ENCODE data around the gene CCDC69. TPM values are rescaled to one million over a fixed set of nuclear protein-coding genes. Genes with fewer than 3 reads are reported as not detected.
A peak's percentile ranks its signal among the peaks of the same experiment; 100 is the strongest.
"Not testable (repeated sequence)": the region's sequence is repeated elsewhere in the genome, so short reads cannot be mapped to it uniquely, and the experiment has no call there.

CCDC69 gene
- total and polyA plus RNA-seq, 4 donors, result 9.8 to 70.7 (median 44.5) TPM

GRCh38 chr5:151258201-151258611, 34.3 kb upstream of the CCDC69 start:
- Histone ChIP-seq H3K4me1 (ENCODE audit: control insufficient read depth in 1 of 2, insufficient read depth in 2 of 2, low read length in 2 of 2) (peaks cover 0 to 4% of the 10 kb centered on the region in 2 donors), H3K27me3 (ENCODE audit: control insufficient read depth in 1 of 2, insufficient read depth in 2 of 2, low read length in 1 of 2) (no peaks in the 10 kb centered on the region), H3K36me3 (ENCODE audit: control insufficient read depth in 1 of 2, insufficient read depth in 2 of 2, low read length in 1 of 2) (no peaks in the 10 kb centered on the region), H3K27ac (ENCODE audit: low read depth in 1 of 2, low read length in 2 of 2) (no peak overlapping the region), H3K9me3 (ENCODE audit: control insufficient read depth, low read length) (no peaks in the 10 kb centered on the region), H3K4me3 (ENCODE audit: low read length in 2 of 2) (no peak overlapping the region)
- DNase-seq (no peak), ATAC-seq (ENCODE audit: low FRiP score) (no peak)
- intact Hi-C loops (cut with DNase I), result loop anchor here in 1 of 2 donors (10.0 kb wide), 1 partner anchor 517 kb away; the partner anchor contains the start of gene G3BP1
- WGBS, 2 donors, result 89 to 92% methylated on average over 7 of the region's 7 CpGs

- DNase-seq (peak in 1 of 2 donors; percentile 66), ATAC-seq (ENCODE audit: low FRiP score) (no peak)
- 83 to 90% methylated on average over 5 of the region's 5 CpGs for WGBS, 2 donors
Measured at GRCh38 chr5:151257731-151258181, 33.9 kb upstream of the CCDC69 start.

DNA sequence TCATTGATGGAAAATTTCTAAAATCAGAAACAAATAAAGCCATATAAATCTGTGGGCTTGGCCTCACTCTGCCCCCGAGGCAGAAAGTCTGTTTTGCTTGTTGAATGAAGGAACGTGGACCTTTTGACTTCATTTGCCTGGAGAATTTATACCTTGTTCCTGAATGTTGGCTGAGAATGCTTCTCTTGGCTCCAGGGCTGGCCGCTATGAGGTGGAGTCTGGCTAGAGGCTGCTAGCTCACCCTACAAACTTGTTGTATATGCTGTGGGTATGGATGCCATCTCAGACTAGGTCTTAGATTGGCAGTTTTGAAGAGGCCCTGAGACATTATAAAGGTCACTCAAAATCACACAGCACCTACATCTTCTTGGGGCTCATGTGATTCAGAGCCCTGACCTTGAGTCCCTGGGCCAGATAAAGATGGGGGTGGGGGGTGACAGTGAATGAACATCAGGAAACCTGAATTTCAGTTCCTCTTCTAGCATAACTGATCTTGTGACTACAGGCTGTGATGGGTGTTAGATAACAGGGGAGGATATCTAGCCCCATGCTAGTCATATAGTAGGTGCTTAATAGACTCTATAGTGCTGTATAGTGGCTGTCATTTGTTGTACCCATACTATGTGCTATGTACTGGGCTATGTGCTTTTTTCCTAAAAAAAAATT, 31.9 kb upstream of the CCDC69 start:
- 88 to 90% methylated on average over 3 of the region's 3 CpGs for WGBS, 2 donors
- no peaks in the 10 kb centered on the region for H3K9me3 ChIP-seq (ENCODE audit: control insufficient read depth, low read length)
- H3K27me3 ChIP-seq (ENCODE audit: control insufficient read depth in 1 of 2, insufficient read depth in 2 of 2, low read length in 1 of 2), result no peaks in the 10 kb centered on the region
- intact Hi-C loops (cut with DNase I), result loop anchor here in 1 of 2 donors (10.0 kb wide), 1 partner anchor 519 kb away; the partner anchor contains the start of gene G3BP1
- peaks cover 0 to 4% of the 10 kb centered on the region in 2 donors for H3K4me1 ChIP-seq (ENCODE audit: control insufficient read depth in 1 of 2, insufficient read depth in 2 of 2, low read length in 2 of 2)
- no peaks in the 10 kb centered on the region for H3K36me3 ChIP-seq (ENCODE audit: control insufficient read depth in 1 of 2, insufficient read depth in 2 of 2, low read length in 1 of 2)
- no peak overlapping the region for H3K4me3 ChIP-seq (ENCODE audit: low read length in 2 of 2)
- ATAC-seq (ENCODE audit: low FRiP score) (no peak), DNase-seq (no peak)
- no peak overlapping the region for H3K27ac ChIP-seq (ENCODE audit: low read depth in 1 of 2, low read length in 2 of 2)

More at GRCh38 chr5:151257731-151258181, 33.9 kb upstream of the CCDC69 start:
- intact Hi-C loops (cut with DNase I), result loop anchor here in 1 of 2 donors (10.0 kb wide), 1 partner anchor 517 kb away; the partner anchor contains the start of gene G3BP1
- Histone ChIP-seq H3K36me3 (ENCODE audit: control insufficient read depth in 1 of 2, insufficient read depth in 2 of 2, low read length in 1 of 2) (no peaks in the 10 kb centered on the region), H3K9me3 (ENCODE audit: control insufficient read depth, low read length) (no peaks in the 10 kb centered on the region), H3K4me1 (ENCODE audit: control insufficient read depth in 1 of 2, insufficient read depth in 2 of 2, low read length in 2 of 2) (peaks cover 0 to 4% of the 10 kb centered on the region in 2 donors), H3K4me3 (ENCODE audit: low read length in 2 of 2) (no peak overlapping the region), H3K27me3 (ENCODE audit: control insufficient read depth in 1 of 2, insufficient read depth in 2 of 2, low read length in 1 of 2) (no peaks in the 10 kb centered on the region), H3K27ac (ENCODE audit: low read depth in 1 of 2, low read length in 2 of 2) (no peak overlapping the region)

- H3K9me3 ChIP-seq (ENCODE audit: control insufficient read depth, low read length); H3K27me3 ChIP-seq (ENCODE audit: control insufficient read depth in 1 of 2, insufficient read depth in 2 of 2, low read length in 1 of 2); H3K27ac ChIP-seq (ENCODE audit: low read depth in 1 of 2, low read length in 2 of 2); H3K4me3 ChIP-seq (ENCODE audit: low read length in 2 of 2); H3K4me1 ChIP-seq (ENCODE audit: control insufficient read depth in 1 of 2, insufficient read depth in 2 of 2, low read length in 2 of 2); DNase-seq; ATAC-seq (ENCODE audit: low FRiP score); H3K36me3 ChIP-seq (ENCODE audit: control insufficient read depth in 1 of 2, insufficient read depth in 2 of 2, low read length in 1 of 2): not testable (repeated sequence)
- 97 to 98% methylated on average over 5 of the region's 5 CpGs for WGBS, 2 donors
- intact Hi-C loops (cut with DNase I), result loop anchor here in 1 of 2 donors (10.0 kb wide), 1 partner anchor 520 kb away; the partner anchor contains the start of gene G3BP1
Measured at GRCh38 chr5:151254990-151255389, 31.1 kb upstream of the CCDC69 start.

DNA sequence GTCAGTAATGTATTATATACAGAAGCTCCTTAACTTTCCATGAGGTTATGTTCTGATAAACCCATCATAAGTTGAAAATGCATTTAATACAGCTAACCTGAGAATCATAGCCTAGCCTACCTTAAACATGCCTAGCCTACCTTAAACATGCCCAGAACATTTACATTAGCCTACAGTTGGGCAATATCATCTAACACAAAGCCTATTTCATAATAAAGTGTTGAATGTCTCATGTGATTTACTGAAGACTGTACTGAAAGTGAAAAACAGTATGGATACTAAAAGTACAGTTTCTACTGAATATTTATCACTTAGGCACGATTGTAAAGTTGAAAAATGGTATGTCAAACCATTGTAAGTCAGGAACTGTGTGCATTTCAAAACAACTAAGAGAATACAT, 30.7 kb upstream of the CCDC69 start:
- H3K4me3 ChIP-seq (ENCODE audit: low read length in 2 of 2), result no peak overlapping the region

DNA sequence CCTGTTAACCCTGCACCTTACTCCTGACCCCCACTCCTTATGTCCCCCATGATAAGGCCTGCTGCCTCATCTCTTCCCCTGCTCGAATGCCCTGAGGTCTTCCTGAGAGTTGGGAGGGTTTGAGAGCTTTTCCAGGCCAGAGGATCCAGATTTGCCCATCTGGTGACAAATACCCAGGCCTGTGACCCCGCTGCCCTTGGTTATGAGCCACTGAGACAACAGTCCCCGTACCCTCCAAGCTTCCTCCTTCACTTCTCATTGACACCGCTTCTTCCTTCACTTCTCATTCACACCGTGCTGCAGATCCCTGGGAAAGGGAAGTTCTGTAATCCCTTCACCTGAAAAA, 29.7 kb upstream of the CCDC69 start:
- Histone ChIP-seq H3K9me3 (ENCODE audit: control insufficient read depth, low read length) (no peaks in the 10 kb centered on the region), H3K4me3 (ENCODE audit: low read length in 2 of 2) (peak overlapping the region; percentile 76 to 92), H3K4me1 (ENCODE audit: control insufficient read depth in 1 of 2, insufficient read depth in 2 of 2, low read length in 2 of 2) (peaks cover 0 to 4% of the 10 kb centered on the region in 2 donors), H3K27ac (ENCODE audit: low read depth in 1 of 2, low read length in 2 of 2) (no peak overlapping the region), H3K27me3 (ENCODE audit: control insufficient read depth in 1 of 2, insufficient read depth in 2 of 2, low read length in 1 of 2) (no peaks in the 10 kb centered on the region), H3K36me3 (ENCODE audit: control insufficient read depth in 1 of 2, insufficient read depth in 2 of 2, low read length in 1 of 2) (no peaks in the 10 kb centered on the region)
- no peak for ATAC-seq (ENCODE audit: low FRiP score)
- 22 to 36% methylated on average over 5 of the region's 5 CpGs for WGBS, 2 donors
- intact Hi-C loops (cut with DNase I), result loop anchor here in 1 of 2 donors (10.0 kb wide), 1 partner anchor 521 kb away; the partner anchor contains the start of gene G3BP1
- DNase-seq, result no peak

More for the DNA sequence above, 30.7 kb upstream of the CCDC69 start:
- Histone ChIP-seq H3K27me3 (ENCODE audit: control insufficient read depth in 1 of 2, insufficient read depth in 2 of 2, low read length in 1 of 2) (no peaks in the 10 kb centered on the region), H3K4me1 (ENCODE audit: control insufficient read depth in 1 of 2, insufficient read depth in 2 of 2, low read length in 2 of 2) (peaks cover 0 to 4% of the 10 kb centered on the region in 2 donors), H3K9me3 (ENCODE audit: control insufficient read depth, low read length) (no peaks in the 10 kb centered on the region), H3K36me3 (ENCODE audit: control insufficient read depth in 1 of 2, insufficient read depth in 2 of 2, low read length in 1 of 2) (no peaks in the 10 kb centered on the region), H3K27ac (ENCODE audit: low read depth in 1 of 2, low read length in 2 of 2) (no peak overlapping the region)
- DNase-seq, result no peak
- intact Hi-C loops (cut with DNase I), result loop anchor here in 1 of 2 donors (10.0 kb wide), 1 partner anchor 520 kb away; the partner anchor contains the start of gene G3BP1
- ATAC-seq (ENCODE audit: low FRiP score), result no peak
- 68 to 69% methylated on average over 1 of the region's 1 CpG for WGBS, 2 donors

- Histone ChIP-seq H3K4me1 (ENCODE audit: control insufficient read depth in 1 of 2, insufficient read depth in 2 of 2, low read length in 2 of 2) (peaks cover 0 to 4% of the 10 kb centered on the region in 2 donors), H3K27ac (ENCODE audit: low read depth in 1 of 2, low read length in 2 of 2) (peak within 1 kb of the TSS in 1 of 2 donors; percentile 50), H3K27me3 (ENCODE audit: control insufficient read depth in 1 of 2, insufficient read depth in 2 of 2, low read length in 1 of 2) (no peaks in the 10 kb centered on the region), H3K9me3 (ENCODE audit: control insufficient read depth, low read length) (no peaks in the 10 kb centered on the region), H3K4me3 (ENCODE audit: low read length in 2 of 2) (peak within 1 kb of the TSS; percentile 76 to 92), H3K36me3 (ENCODE audit: control insufficient read depth in 1 of 2, insufficient read depth in 2 of 2, low read length in 1 of 2) (no peaks in the 10 kb centered on the region)
- 1% methylated on average over 41 to 52 of the region's 52 CpGs for WGBS, 2 donors
- DNase-seq, result peak; percentile 99 to 100
- intact Hi-C loops (cut with DNase I), result loop anchor here in 1 of 2 donors (10.0 kb wide), 1 partner anchor 522 kb away; the partner anchor contains the start of gene G3BP1
- peak; percentile 97 for ATAC-seq (ENCODE audit: low FRiP score)
Measured at GRCh38 chr5:151252762-151253604, 29.1 kb upstream of the CCDC69 start, which contains the start of gene GM2A. TSS of gene GM2A (plus strand) at chr5:151253185. CDS start at chr5:151253217, 32 bp downstream.

DNA sequence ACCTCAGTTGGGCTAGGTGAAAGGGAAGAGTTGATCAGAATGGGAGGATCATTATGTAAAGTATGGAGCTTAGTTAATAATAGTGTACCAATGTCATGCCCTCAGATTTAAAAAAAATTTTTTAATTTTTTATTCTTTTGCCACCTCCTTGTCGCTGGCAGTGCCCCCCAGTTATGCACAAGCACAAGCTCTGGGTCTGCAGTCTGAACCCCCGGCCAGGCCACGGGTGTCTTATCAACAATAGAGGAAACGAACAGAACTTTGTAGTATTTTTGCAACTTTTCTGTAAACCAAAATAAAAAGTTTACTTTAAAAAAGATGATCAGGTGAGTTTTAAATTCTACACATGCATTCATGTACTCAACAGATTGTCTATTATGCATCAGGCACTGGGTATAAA, 27.7 kb upstream of the CCDC69 start:
- Histone ChIP-seq H3K27me3 (ENCODE audit: control insufficient read depth in 1 of 2, insufficient read depth in 2 of 2, low read length in 1 of 2) (no peaks in the 10 kb centered on the region), H3K36me3 (ENCODE audit: control insufficient read depth in 1 of 2, insufficient read depth in 2 of 2, low read length in 1 of 2) (no peaks in the 10 kb centered on the region), H3K9me3 (ENCODE audit: control insufficient read depth, low read length) (no peaks in the 10 kb centered on the region), H3K27ac (ENCODE audit: low read depth in 1 of 2, low read length in 2 of 2) (no peak overlapping the region), H3K4me3 (ENCODE audit: low read length in 2 of 2) (no peak overlapping the region), H3K4me1 (ENCODE audit: control insufficient read depth in 1 of 2, insufficient read depth in 2 of 2, low read length in 2 of 2) (peaks cover 0 to 4% of the 10 kb centered on the region in 2 donors)
- ATAC-seq (ENCODE audit: low FRiP score) (no peak), DNase-seq (no peak)
- intact Hi-C loops (cut with DNase I), result loop anchor here in 1 of 2 donors (10.0 kb wide), 1 partner anchor 523 kb away; the partner anchor contains the start of gene G3BP1
- 95 to 97% methylated on average over 4 of the region's 4 CpGs for WGBS, 2 donors

Measured in aorta (tissue), 5 donors.